HG03045 (cell line): ENCODE results near the gene ACSM6.
"Not testable (repeated sequence)": the region's sequence is repeated elsewhere in the genome, so short reads cannot be mapped to it uniquely, and the experiment has no call there.

Experiments used
- ATAC-seq: cut with Tn5 transposase; IDR thresholded peaks from one replicate; pipeline ENCODE4 v1.9.1; 2021; ENCODE audit warnings: mild to moderate bottlenecking, moderate library complexity; ENCODE audit not compliant: unreplicated experiment

The ACSM6 gene

GRCh38 chr10:95214793-95215192 lies 20.8 kb downstream of the ACSM6 start:
- no peak for ATAC-seq

DNA sequence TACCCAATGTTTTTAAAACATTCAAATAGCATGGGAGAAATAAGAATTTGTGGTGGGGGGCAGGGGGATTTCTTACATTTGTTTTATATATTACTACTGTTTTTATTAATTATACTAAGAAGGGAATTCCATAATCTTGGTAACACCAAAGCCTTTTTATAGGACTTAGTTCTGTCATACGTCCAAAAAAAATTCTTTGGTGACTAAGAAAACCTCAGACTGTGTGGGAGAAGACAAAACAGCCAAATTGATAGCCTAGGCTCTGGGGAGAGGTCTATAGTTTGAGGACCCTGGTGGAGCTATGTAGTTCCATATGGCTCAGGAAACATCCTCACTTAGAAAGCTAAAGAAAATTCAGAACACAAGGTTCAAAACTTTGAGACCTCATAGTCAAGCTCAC lies 23.4 kb downstream of the ACSM6 start:
- no peak for ATAC-seq

GRCh38 chr10:95220539-95220938 lies 26.5 kb downstream of the ACSM6 start:
- no peak for ATAC-seq

DNA sequence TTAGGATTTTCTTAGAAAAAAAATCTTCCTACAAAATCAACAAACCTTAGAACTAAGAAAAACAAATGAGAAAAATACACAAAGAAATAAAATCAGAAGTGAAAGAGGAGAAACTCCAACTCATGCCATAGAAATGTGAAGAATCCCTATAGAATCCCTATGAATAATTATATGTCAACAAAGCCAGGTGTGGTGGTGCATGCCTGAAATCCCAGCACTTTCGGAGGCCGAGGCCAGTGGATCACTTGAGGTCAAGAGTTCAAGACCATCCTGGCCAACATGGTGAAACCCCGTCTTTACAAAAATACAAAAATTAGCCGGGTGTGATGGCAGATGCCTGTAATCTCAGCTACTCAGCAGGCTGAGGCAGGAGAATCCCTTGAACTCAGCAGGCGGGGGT lies 27.1 kb downstream of the ACSM6 start:
- ATAC-seq: no peak

GRCh38 chr10:95225136-95225535 lies 31.1 kb downstream of the ACSM6 start:
- no peak for ATAC-seq

DNA sequence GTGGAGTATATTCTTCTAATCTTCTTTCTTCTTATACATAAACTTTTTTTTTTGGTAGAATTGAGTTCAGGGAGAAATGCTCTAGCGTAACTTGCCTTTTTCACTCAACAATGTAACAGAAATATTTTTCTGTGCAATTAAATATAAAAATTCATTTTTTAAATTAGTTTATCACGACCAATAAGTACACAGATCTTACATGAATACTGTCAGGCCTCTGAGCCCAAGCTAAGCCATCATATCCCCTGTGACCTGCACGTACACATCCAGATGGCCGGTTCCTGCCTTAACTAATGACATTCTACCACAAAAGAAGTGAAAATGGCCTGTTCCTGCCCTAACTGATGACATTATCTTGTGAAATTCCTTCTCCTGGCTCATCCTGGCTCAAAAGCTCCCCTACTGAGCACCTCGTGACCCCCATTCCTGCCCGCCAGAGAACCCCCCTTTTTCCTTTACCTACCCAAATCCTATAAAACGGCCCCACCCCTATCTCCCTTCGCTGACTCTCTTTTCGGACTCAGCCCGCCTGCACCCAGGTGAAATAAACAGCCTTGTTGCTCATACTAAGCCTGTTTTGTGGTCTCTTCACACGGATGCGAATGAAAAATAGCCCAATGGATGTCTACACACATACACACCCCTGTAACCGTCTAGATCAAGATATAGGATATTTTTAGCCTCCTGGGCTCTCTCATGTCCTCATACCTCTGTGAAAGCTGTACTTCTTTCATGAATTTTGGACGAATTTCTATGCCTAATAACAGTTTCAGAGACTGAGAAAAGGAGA lies 35.1 kb downstream of the ACSM6 start:
- not testable (repeated sequence) for ATAC-seq

- ATAC-seq: no peak
These were observed 35.9 kb downstream of the ACSM6 start for GRCh38 chr10:95229724-95230627.

GRCh38 chr10:95230677-95231586 lies 36.9 kb downstream of the ACSM6 start:
- peak; percentile 86 for ATAC-seq

GRCh38 chr10:95233377-95234034 lies 39.5 kb downstream of the ACSM6 start:
- no peak for ATAC-seq

DNA sequence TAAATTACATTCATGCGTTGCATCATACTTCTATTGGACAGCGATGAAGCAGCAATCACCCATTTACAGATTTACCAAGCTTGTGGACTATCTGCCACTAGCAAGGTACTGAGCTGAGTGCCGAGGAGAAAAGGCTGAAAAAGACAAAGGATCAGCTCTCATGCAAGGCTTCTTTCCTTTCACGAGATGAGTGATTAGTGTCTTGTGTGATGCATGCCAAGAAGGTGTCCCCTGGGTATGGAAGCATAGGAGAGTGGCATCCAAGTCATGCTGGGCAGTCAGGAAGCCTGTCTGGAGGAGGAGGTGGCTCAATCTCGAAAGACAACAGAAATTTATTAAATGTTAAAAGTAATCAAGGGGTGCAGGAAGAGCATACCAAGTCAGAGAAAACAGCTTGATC lies 40.9 kb downstream of the ACSM6 start:
- ATAC-seq: no peak

DNA sequence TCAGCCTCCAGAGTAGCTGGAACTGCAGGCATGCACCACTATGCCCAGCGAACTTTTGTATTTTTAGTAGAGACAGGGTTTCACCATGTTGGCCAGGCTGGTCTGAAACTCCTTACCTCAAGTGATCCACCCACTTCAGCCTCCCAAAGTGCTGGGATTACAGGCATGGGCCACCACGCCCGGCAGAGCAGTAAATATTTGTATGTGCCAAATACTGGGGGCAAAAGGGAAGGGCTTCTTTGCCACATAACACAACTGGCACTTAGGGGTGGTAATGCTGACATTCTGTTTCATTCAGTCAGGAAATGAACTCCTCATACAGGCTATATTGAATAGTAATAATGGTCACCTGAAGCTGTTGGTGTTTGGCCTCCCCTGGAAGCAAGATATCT lies 41.6 kb downstream of the ACSM6 start:
- no peak for ATAC-seq

DNA sequence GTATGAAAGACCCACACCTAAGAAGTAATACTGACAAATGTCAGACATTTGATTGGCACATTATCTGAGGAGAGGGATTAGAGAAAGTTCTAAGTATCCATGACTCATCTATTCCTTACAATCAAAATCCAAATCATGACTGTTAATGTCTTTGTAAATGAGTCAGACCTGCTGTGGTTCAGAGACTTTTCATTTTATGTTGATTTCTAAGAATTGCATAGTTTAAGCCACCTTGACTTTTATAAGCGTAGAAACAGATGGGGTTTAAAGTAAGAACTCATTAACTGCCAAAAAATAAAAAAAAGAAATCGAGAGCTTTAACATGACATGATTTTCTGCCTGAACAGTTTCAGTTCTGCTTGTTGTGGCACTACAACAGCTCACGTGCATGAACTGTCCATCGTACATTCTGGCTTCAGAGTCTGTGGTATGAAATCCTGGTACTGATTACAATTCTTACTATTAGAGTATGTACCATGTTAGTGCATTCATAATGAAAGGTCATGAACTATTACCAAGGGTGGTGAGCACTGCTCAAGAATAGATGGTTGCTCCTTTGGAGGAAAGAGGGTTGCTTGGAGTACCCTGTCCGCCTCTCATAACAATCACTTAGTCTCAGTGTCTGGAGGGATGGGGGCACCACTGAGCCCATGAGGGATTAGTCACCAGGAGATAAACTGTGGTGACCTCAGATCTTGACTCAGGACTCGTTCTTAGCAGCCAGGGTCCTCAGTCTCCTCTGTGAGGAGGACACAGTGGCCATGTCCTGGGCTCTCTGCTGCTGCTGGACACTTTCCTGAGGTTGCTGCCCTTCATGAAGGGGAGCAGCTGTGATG lies 42.2 kb downstream of the ACSM6 start:
- ATAC-seq: peak; percentile 93

DNA sequence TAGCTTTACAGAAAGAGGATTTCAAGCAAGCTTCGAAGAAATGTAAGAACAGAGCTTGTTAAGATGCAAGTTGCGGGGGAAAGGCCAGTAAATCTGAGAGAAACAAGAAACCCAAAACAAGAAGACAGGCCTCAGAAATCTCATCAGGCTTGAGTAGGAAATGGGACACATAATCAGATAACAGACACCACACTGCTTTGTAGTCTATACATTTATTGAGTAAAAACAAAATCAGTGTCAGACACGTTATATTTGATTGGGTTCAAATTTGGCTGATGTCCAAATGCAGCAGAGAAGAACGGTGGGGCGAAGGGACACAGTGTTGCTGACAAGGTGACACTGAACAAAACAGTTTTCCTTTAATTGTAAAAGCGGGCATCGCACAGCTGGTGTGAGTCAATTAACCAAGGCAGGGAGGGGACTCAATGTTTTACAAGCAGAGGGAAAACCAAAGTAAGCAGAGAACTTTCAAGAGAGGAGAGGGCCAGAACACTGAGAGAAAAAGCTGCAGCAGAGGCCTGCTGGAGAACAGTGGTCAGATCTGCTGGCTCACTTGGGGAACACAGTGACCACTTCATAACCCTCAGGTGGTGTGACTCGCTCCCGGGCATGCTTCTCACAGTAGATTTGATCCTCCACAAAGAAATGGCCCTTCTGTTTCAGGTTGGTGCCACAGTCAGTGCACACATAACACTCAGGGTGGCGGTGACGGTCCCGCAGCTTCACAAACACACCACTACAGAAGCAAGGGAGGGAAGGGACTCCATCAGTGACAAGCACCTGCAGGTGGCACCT lies 43.5 kb downstream of the ACSM6 start:
- ATAC-seq: no peak

- ATAC-seq: not testable (repeated sequence)
These were observed 46.1 kb downstream of the ACSM6 start for GRCh38 chr10:95240096-95240495.

DNA sequence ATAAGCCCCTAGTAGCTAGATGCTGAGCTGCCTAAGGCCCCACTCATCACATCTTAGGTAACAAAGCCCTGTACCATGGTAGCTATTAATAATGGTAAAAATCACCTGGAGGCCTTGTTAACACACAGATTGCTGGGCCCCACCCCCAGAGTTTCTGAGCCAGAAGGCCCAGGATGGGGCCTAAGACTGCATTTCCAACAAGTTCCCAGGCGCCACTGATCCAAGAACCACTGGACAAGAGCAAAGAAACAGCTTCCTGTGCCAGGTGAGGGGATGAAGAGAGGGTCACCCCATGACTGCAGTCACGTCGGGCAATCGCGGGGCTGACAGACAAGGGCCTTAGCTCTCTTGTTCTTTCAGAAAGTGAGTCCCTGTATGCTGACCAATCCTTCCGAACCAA lies 46.8 kb downstream of the ACSM6 start:
- ATAC-seq: no peak

DNA sequence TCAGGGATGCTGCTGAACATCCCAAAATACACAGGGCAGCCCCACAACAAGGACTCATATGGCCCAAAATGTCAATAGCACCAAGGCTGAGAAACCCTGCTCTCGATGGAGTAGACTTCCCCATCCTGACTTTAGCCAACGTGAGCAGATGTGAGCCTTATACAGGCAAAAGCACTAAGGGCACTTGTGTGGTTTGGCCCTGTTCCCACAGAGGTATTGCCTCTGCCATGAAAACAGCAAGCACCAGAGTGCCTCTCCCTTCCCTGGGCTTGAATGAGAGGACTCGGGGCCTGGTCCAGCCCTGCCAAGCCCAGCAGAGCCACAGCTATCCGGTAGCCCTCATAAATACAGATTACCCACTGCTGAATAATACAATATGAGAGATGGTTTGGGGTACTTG lies 47.5 kb downstream of the ACSM6 start:
- ATAC-seq: no peak

- ATAC-seq: no peak
These were observed 48.7 kb downstream of the ACSM6 start for GRCh38 chr10:95242581-95243317.

GRCh38 chr10:95243318-95243617 lies 49.2 kb downstream of the ACSM6 start:
- no peak for ATAC-seq
